DND-41 (cell line): ENCODE measurements around the gene PDPK1.

Source experiments
- CTCF ChIP-seq: IDR thresholded peaks from 2 replicates; pipeline ENCODE4 v1.5.1; 2012; ENCODE audit warnings: borderline replicate concordance, low read length, moderate library complexity, mild to moderate bottlenecking; ENCODE audit not compliant: poor library complexity, severe bottlenecking; ENCODE audit errors: extremely low read depth
- EZH2 ChIP-seq: IDR thresholded peaks from 3 replicates; pipeline ENCODE4 v1.6.1; 2012; ENCODE audit warnings: borderline replicate concordance, low read depth, mild to moderate bottlenecking, moderate library complexity, low read length, inconsistent platforms; ENCODE audit not compliant: severe bottlenecking

DNA sequence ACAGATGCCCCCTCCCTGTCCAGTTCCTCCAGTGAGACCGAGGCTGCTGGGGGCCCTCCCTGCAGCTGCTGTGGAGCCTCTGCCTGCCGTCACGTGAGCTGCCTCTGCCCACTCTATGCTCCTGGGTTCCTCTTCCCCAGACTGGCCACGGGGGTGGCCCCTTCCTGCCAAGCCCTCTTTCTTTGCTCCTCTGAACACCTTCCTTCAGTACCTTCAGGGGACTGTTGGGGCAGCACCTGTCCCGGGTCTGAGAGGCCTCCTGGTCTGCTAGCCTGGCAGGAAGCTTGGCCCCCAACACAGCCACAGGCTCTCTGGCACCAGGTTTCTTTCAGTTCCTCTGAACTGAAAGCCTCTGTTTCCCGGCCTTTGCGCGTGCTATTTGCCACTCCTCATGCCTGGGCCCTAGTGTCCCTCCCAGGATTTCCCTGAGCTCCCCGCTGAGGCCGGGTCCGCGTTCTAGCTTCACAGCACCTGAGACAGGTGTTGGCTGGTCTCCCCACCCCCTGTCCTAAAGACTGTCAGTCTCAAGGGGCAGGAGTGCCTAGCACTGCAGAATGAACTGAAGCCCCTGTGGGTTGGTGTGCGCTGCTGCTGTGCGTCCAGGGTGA lies 30.7 kb upstream of the PDPK1 start:
- TF ChIP-seq CTCF, result no peak
- no peak for TF ChIP-seq EZH2
